H9 (cell line): Measurements from ENCODE around the gene THAP3. TPM values are rescaled to one million over a fixed set of nuclear protein-coding genes. Genes with fewer than 3 reads are reported as not detected.

Source experiments
- DNase-seq: peaks from one replicate; pipeline ENCODE4 v3.0.0-alpha.2; 2017
- H2AFZ ChIP-seq: one replicate; pipeline ENCODE4 v1.6.1; 2013; ENCODE audit warnings: mild to moderate bottlenecking, low read length, control low read depth, moderate library complexity
- H2AK5ac ChIP-seq: 2 replicates; pipeline ENCODE4 v1.6.1; 2013; ENCODE audit warnings: low read length, control low read depth, mixed read lengths; ENCODE audit not compliant: insufficient read length
- H2BK120ac ChIP-seq: one replicate; pipeline ENCODE4 v1.6.1; 2013; ENCODE audit warnings: low read depth, mild to moderate bottlenecking, low read length, control low read depth, inconsistent platforms; ENCODE audit not compliant: poor library complexity, severe bottlenecking
- H2BK12ac ChIP-seq: 2 replicates; pipeline ENCODE4 v1.6.1; 2013; ENCODE audit warnings: low read length, control low read depth, mixed read lengths, low read depth; ENCODE audit not compliant: insufficient read length
- H2BK15ac ChIP-seq: 2 replicates; pipeline ENCODE4 v1.6.1; 2013; ENCODE audit warnings: low read depth, low read length, control low read depth
- H2BK20ac ChIP-seq: one replicate; pipeline ENCODE4 v1.6.1; 2013; ENCODE audit warnings: low read depth, mild to moderate bottlenecking, low read length, control low read depth, inconsistent platforms; ENCODE audit not compliant: poor library complexity, severe bottlenecking
- H2BK5ac ChIP-seq: 2 replicates; pipeline ENCODE4 v1.6.1; 2013; ENCODE audit warnings: low read length, control low read depth, mixed read lengths; ENCODE audit not compliant: insufficient read length
- H3K14ac ChIP-seq: 2 replicates; pipeline ENCODE4 v1.6.1; 2013; ENCODE audit warnings: low read length, control low read depth; ENCODE audit not compliant: insufficient read depth
- H3K18ac ChIP-seq: 2 replicates; pipeline ENCODE4 v1.6.1; 2013; ENCODE audit warnings: low read depth, mild to moderate bottlenecking, mixed read lengths, low read length, control low read depth; ENCODE audit not compliant: insufficient read length
- H3K23ac ChIP-seq: 2 replicates; pipeline ENCODE4 v1.6.1; 2013; ENCODE audit warnings: low read length, control low read depth, mixed read lengths, low read depth; ENCODE audit not compliant: insufficient read length
- H3K23me2 ChIP-seq: 2 replicates; pipeline ENCODE4 v1.6.1; 2013; ENCODE audit warnings: low read depth, mild to moderate bottlenecking, mixed read lengths, low read length, control low read depth; ENCODE audit not compliant: insufficient read length, poor library complexity, severe bottlenecking
- H3K27ac ChIP-seq: 2 replicates; pipeline ENCODE4 v1.5.1; 2013; ENCODE audit warnings: low read length, control low read depth, mixed read lengths, low read depth; ENCODE audit not compliant: insufficient read length
- H3K27me3 ChIP-seq: 2 replicates; pipeline ENCODE4 v1.6.1; 2013; ENCODE audit warnings: low read length, control low read depth, inconsistent platforms; ENCODE audit not compliant: insufficient read depth
- H3K4ac ChIP-seq: 2 replicates; pipeline ENCODE4 v1.6.1; 2013; ENCODE audit warnings: low read depth, mild to moderate bottlenecking, control low read depth, inconsistent platforms, low read length, moderate library complexity
- H3K4me1 ChIP-seq: 2 replicates; pipeline ENCODE4 v1.6.1; 2013; ENCODE audit warnings: low read length, control low read depth, inconsistent platforms; ENCODE audit not compliant: insufficient read depth
- H3K4me2 ChIP-seq: 2 replicates; pipeline ENCODE4 v1.6.1; 2013; ENCODE audit warnings: low read length, control low read depth, mixed read lengths; ENCODE audit not compliant: insufficient read length, insufficient read depth
- H3K56ac ChIP-seq: 2 replicates; pipeline ENCODE4 v1.6.1; 2013; ENCODE audit warnings: low read depth, mild to moderate bottlenecking, mixed read lengths, low read length, control low read depth; ENCODE audit not compliant: insufficient read length
- H3K79me1 ChIP-seq: 2 replicates; pipeline ENCODE4 v1.6.1; 2013; ENCODE audit warnings: low read depth, mild to moderate bottlenecking, moderate library complexity, low read length, control low read depth, inconsistent platforms; ENCODE audit not compliant: insufficient read depth, poor library complexity, severe bottlenecking
- H3K79me2 ChIP-seq: 2 replicates; pipeline ENCODE4 v1.6.1; 2013; ENCODE audit warnings: low read length, control low read depth, inconsistent platforms; ENCODE audit not compliant: insufficient read depth
- H3K9ac ChIP-seq: 2 replicates; pipeline ENCODE4 v1.6.1; 2013; ENCODE audit warnings: low read length, control low read depth, mixed read lengths; ENCODE audit not compliant: insufficient read length; ENCODE audit errors: extremely low read depth
- H3K9me3 ChIP-seq: one replicate; pipeline ENCODE4 v1.6.1; 2013; ENCODE audit warnings: low read depth, low read length, inconsistent platforms; ENCODE audit not compliant: control insufficient read depth
- H3T11ph ChIP-seq: one replicate; pipeline ENCODE4 v1.6.1; 2013; ENCODE audit warnings: mild to moderate bottlenecking, low read length, control low read depth, inconsistent platforms
- H4K20me1 ChIP-seq: one replicate; pipeline ENCODE4 v1.6.1; 2013; ENCODE audit not compliant: control insufficient read depth, insufficient read length, insufficient read depth
- H4K5ac ChIP-seq: 2 replicates; pipeline ENCODE4 v1.6.1; 2013; ENCODE audit warnings: low read depth, mild to moderate bottlenecking, mixed read lengths, low read length, control low read depth; ENCODE audit not compliant: insufficient read length
- H4K8ac ChIP-seq: replicated peaks from 2 replicates; pipeline ENCODE4 v1.6.1; 2013; ENCODE audit warnings: low read length, control low read depth, mixed read lengths, low read depth; ENCODE audit not compliant: insufficient read length
- H4K91ac ChIP-seq: 2 replicates; pipeline ENCODE4 v1.6.1; 2013; ENCODE audit warnings: low read depth, mild to moderate bottlenecking, moderate library complexity, mixed read lengths, low read length, control low read depth; ENCODE audit not compliant: insufficient read length
- H3K27ac Mint-ChIP-seq, 3 experiments: 2 replicates in 2 of 3; 3 replicates in 1 of 3; pipeline ENCODE4 v1.8.0; 2020 to 2021; ENCODE audit warnings: mixed read lengths in 3 of 3, mild to moderate bottlenecking in 1 of 3, moderate library complexity in 1 of 3
- H3K27me3 Mint-ChIP-seq: 2 replicates; pipeline ENCODE4 v1.8.0; 2021; ENCODE audit warnings: low read depth, mild to moderate bottlenecking, moderate library complexity, mixed read lengths
- H3K36me3 Mint-ChIP-seq, 3 experiments: 2 replicates in 2 of 3; 3 replicates in 1 of 3; pipeline ENCODE4 v1.8.0; 2020 to 2021; ENCODE audit warnings: low read depth in 3 of 3, mixed read lengths in 3 of 3; ENCODE audit not compliant: insufficient read depth in 1 of 3
- H3K4me1 Mint-ChIP-seq, 2 experiments: 2 replicates each; pipeline ENCODE4 v1.8.0; 2020; ENCODE audit warnings: mixed read lengths in 2 of 2
- H3K4me3 Mint-ChIP-seq, 2 experiments: 2 replicates in 1 of 2; 3 replicates in 1 of 2; pipeline ENCODE4 v1.8.0; 2020 to 2021; ENCODE audit warnings: mild to moderate bottlenecking in 2 of 2, mixed read lengths in 2 of 2, moderate library complexity in 1 of 2
- H3K9me3 Mint-ChIP-seq, 2 experiments: 2 replicates in 1 of 2; 3 replicates in 1 of 2; pipeline ENCODE4 v1.8.0; 2020; ENCODE audit warnings: mild to moderate bottlenecking in 2 of 2, mixed read lengths in 2 of 2, moderate library complexity in 1 of 2
- WGBS: extraction: QIAGEN DNeasy Blood & Tissue Kit; methylation state at CpG from one replicate; pipeline ENCODE4 v1.1.7; 2013; ENCODE audit warnings: missing lambda C conversion rate, low lambda C conversion rate, mixed read lengths; ENCODE audit not compliant: insufficient read length; ENCODE audit errors: extremely low coverage; 5-methylcytosine and 5-hydroxymethylcytosine counted together
- total RNA-seq: library from RNA; stranded (reverse); gene quantifications from 2 replicates; pipeline ENCODE4 v1.2.1, GENCODE V29; 2021
- TF ChIP-seq, protein P1 (sequence below): fragments of 200-600 bp; sonication (generic); conservative IDR thresholded peaks from 3 replicates; pipeline ENCODE4 v1.8.0; 2021; ENCODE audit warnings: antibody characterized with exemption, mild to moderate bottlenecking

THAP3 gene
- total RNA-seq, 1 experiment from 2014 or later = 15.3 TPM

DNA sequence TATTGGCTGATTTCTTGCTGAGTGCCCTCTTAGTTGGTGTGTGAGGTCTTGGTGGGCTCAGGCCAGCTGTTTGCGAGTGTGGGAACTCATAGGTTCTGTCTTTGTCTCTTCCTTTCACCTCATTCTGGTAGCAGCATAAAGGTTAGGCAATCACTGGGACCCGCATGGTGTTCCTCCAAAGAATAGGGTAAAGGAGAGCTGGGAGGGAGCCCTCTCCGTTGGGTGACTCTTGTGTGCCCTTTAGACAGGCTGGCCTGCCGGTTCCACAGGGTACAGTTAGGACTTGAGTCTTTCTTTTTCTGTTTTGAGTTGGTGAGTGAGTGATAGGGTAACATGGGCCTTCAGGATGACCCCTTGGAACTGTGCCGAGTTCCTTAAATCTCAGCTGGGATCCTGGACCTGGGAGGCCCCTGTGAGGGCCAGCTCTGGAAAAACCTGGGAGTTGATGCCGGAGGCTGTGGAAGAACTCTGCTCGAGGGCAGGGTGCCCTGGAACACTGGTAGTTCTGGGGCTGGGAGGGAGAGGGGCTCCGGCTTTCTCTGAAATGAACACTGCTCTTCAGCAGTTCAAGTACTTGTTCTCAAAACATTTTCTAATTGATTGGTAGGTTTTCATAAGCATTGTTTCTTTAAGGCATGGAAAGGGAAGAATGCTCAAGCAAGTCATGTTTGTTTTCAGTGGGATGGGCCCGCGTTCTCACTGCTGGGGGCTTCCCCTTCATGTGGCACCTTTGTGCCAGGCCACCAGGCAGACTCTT lies 2.1 kb upstream of the THAP3 start:
- Mint-ChIP-seq H3K4me1 (peaks cover 12 to 23% of the 10 kb centered on the region in 2 experiments), H3K4me3 (no peak overlapping the region), H3K27ac (peak overlapping the region; percentile 44 to 75 (median 65); a peak in 4 of 7 replicates), H3K27me3 (no peaks in the 10 kb centered on the region), H3K36me3 (peaks cover 32 to 79% (median 72%) of the 10 kb centered on the region in 3 experiments), H3K9me3 (no peaks in the 10 kb centered on the region)
- Histone ChIP-seq H3K56ac (no peak overlapping the region), H4K20me1 (peaks cover 2% of the 10 kb centered on the region), H2BK120ac (no peak overlapping the region), H4K8ac (no peak overlapping the region), H3K9ac (no peak overlapping the region), H3K27ac (no peak overlapping the region), H3T11ph (no peak overlapping the region), H3K27me3 (no peaks in the 10 kb centered on the region), H3K4ac (no peak overlapping the region), H3K9me3 (no peaks in the 10 kb centered on the region), H2AK5ac (no peak overlapping the region), H2BK20ac (no peak overlapping the region), H3K14ac (no peak overlapping the region), H3K79me2 (peaks cover 7% of the 10 kb centered on the region; the same call in 1 of the 2 replicates), H2BK12ac (no peak overlapping the region), H3K23me2 (peaks cover 5% of the 10 kb centered on the region), H3K18ac (no peak overlapping the region), H2AFZ (no peak overlapping the region), H3K23ac (no peak overlapping the region), H4K91ac (no peak overlapping the region), H2BK5ac (no peak overlapping the region), H2BK15ac (no peak overlapping the region), H3K79me1 (peaks cover 11% of the 10 kb centered on the region), H4K5ac (no peak overlapping the region), H3K4me2 (no peak overlapping the region), H3K4me1 (no peaks in the 10 kb centered on the region)
- TF ChIP-seq, protein P1, sequence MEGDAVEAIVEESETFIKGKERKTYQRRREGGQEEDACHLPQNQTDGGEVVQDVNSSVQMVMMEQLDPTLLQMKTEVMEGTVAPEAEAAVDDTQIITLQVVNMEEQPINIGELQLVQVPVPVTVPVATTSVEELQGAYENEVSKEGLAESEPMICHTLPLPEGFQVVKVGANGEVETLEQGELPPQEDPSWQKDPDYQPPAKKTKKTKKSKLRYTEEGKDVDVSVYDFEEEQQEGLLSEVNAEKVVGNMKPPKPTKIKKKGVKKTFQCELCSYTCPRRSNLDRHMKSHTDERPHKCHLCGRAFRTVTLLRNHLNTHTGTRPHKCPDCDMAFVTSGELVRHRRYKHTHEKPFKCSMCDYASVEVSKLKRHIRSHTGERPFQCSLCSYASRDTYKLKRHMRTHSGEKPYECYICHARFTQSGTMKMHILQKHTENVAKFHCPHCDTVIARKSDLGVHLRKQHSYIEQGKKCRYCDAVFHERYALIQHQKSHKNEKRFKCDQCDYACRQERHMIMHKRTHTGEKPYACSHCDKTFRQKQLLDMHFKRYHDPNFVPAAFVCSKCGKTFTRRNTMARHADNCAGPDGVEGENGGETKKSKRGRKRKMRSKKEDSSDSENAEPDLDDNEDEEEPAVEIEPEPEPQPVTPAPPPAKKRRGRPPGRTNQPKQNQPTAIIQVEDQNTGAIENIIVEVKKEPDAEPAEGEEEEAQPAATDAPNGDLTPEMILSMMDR = no peak
- WGBS = no CpG with 5 or more reads among the region's 10 CpGs
- no peak for DNase-seq
